ENCODE measurements around the gene NOM1. TPM values are rescaled to one million over a fixed set of nuclear protein-coding genes. Genes with fewer than 3 reads are reported as not detected.
A peak's percentile ranks its signal among the peaks of the same experiment; 100 is the strongest.
"Not testable (repeated sequence)": the region's sequence is repeated elsewhere in the genome, so short reads cannot be mapped to it uniquely, and the experiment has no call there.

The NOM1 gene, protein sequence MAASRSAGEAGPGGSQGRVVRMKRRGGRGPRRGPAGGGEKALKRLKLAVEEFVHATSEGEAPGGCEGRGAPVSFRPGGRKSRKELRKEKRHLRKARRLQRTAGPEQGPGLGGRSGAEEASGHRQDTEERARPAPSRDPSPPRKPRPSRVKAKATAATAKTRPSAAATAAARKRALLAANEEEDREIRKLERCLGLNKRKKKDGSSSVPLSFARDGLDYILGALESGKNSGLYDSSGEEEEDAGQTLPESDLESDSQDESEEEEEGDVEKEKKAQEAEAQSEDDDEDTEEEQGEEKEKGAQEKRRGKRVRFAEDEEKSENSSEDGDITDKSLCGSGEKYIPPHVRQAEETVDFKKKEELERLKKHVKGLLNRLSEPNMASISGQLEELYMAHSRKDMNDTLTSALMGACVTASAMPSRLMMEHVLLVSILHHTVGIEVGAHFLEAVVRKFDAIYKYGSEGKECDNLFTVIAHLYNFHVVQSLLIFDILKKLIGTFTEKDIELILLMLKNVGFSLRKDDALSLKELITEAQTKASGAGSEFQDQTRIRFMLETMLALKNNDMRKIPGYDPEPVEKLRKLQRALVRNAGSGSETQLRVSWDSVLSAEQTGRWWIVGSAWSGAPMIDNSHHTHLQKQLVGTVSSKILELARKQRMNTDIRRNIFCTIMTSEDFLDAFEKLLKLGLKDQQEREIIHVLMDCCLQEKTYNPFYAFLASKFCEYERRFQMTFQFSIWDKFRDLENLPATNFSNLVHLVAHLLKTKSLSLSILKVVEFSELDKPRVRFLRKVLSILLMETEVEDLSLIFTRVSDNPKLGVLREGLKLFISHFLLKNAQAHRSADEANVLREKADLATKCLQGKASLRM
- total RNA-seq: 14.0 and 18.1 TPM in 2 replicates

GRCh38 chr7:156949541-156950380, at the start of gene NOM1:
Gene NOM1, plus strand, starts transcription at chr7:156949712. Its CDS starts 26 bp downstream, at chr7:156949738.
- peak; percentile 55 to 81 for DNase-seq (ENCODE audit: low read depth in 2 of 2)

DNA sequence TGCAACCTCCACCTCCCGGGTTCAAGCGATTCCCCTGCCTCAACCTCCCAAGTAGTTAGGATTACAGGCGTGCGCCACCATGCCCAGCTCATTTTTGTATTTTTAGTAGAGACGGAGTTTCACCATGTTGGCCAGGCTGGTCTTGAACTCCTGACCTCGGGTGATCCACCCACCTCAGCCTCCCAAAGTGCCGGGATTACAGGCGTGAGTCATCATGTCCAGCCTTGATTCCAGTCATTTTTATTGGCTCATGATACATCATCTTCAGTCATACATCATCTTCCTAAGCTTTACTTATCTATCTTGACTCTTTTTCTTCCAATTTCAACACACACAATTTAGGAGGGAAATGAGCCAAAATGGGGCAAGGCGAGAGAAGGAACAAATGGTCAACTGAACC, 49.4 kb upstream of the NOM1 start:
- DNase-seq (ENCODE audit: low read depth in 2 of 2): not testable (repeated sequence)

DNA sequence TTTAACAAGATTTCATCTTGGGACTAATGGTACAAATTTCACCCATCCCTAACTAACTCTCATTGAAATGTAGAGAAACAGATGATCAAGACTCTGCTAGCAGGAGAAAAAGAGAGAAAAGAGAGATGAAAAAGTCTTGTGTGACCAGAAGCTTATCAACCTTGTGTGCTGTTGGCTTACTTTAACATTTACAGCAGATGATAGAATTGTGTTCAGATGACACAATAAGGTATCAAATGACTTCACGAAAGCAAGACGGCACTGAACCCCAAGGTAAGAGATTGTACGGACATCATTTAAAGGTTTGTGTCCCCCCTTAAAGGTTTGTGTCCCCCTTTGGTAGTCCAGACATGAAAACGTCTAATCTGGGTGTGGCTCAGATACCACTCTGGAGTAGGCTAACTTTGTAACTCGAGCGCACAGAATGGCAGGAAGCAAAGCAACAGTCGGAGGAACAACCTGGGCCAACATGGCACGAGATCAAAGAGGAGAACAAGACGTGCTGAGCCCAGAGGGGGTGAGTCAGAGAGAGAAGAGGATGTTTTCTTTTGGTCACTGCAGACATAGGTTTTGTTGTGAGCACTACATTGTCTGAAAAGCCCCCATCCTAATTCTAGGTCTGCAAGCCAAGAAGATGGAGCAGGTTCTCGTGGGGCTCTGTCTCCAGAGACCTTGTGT, 46.1 kb upstream of the NOM1 start:
- DNase-seq (ENCODE audit: low read depth in 2 of 2): peak in 1 of 2 donors; percentile 96

- peak; percentile 53 to 61 for DNase-seq (ENCODE audit: low read depth in 2 of 2)
These were observed 43.3 kb upstream of the NOM1 start for GRCh38 chr7:156906200-156906649.

DNA sequence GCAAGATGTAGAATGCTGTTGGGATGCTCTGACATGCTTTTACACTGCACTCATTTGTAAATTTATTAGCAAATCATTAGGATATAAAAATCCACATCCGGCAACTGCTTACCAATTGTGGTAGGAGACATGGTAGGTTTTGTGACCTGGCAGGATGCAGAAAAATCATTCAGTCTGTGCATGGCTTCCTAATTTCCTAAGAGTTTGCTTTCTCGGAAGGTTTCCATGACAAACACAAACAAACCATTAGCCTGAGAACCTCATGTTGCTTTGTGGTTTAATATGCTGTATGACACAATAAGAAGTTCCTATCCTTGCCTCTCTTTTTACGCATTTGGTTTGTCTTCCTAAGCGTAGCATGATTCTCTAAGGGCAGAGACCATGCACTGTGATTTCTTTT, 41.9 kb upstream of the NOM1 start:
- DNase-seq (ENCODE audit: low read depth in 2 of 2): peak in 1 of 2 donors; percentile 73

DNA sequence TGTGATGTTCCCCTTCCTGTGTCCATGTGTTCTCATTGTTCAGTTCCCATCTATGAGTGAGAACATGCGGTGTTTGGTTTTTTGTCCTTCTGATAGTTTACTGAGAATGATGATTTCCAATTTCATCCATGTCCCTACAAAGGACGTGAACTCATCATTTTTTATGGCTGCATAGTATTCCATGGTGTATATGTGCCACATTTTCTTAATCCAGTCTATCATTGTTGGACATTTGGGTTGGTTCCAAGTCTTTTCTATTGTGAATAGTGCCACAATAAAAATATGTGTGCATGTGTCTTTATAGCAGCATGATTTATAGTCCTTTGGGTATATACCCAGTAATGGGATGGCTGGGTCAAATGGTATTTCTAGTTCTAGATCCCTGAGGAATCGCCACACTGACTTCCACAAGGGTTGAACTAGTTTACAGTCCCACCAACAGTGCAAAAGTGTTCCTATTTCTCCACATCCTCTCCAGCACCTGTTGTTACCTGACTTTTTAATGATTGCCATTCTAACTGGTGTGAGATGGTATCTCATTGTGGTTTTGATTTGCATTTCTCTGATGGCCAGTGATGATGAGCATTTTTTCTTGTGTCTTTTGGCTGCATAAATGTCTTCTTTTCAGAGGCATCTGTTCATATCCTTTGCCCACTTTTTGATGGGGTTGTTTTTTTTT, 39.8 kb upstream of the NOM1 start:
- not testable (repeated sequence) for DNase-seq (ENCODE audit: low read depth in 2 of 2)

GRCh38 chr7:156918635-156919034, 30.9 kb upstream of the NOM1 start:
- DNase-seq (ENCODE audit: low read depth in 2 of 2): no peak

DNA sequence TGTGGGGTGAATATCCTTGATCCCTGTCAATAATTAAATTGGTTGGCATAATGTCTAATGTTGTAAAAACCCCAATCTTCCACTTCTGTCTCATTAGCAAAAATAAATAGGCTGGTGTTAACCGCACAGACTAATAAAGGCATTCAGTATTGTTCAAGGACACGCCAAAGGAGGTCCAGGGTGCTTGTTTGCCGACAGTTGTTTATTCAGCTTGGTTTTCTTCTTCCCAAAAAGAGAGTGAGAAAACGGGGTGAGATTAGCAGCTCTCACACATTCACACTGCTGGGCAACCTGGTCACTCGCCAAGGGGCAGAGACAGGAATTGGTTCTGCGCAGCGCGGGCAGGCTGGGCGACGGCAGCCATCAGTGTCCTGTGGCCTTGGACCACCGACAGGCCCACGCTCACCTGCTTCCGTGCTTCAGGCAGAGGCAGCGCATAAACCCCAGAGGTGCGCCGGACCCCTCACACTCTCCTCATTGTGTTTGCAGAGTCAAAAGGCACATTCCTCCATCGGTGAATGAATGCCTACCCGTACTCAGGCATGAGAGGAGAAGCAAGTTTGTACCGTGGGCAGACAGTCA, 30.3 kb upstream of the NOM1 start:
- no peak for DNase-seq (ENCODE audit: low read depth in 2 of 2)

DNA sequence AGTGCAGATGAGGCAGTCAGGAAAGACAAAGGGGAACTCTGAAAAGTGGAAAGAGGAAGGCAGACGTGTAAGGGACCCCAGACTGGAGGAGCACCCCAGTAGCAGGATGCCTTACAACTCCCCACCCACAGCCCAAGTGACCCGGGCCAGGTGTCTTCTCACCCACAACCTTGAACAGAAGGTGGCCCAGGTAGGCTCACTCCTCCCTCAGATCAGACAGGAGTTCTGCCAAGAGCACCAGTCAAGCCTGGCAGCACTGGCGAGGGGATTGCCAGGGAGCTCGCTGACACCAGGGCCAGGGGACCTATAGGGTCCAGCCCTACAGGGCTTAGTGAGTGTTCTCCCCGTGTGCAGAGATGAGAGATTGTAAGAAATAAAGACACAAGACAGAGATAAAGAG, 29.4 kb upstream of the NOM1 start:
- DNase-seq (ENCODE audit: low read depth in 2 of 2): no peak

- DNase-seq (ENCODE audit: low read depth in 2 of 2): not testable (repeated sequence)
These were observed 28.8 kb upstream of the NOM1 start for GRCh38 chr7:156920487-156921373.

DNA sequence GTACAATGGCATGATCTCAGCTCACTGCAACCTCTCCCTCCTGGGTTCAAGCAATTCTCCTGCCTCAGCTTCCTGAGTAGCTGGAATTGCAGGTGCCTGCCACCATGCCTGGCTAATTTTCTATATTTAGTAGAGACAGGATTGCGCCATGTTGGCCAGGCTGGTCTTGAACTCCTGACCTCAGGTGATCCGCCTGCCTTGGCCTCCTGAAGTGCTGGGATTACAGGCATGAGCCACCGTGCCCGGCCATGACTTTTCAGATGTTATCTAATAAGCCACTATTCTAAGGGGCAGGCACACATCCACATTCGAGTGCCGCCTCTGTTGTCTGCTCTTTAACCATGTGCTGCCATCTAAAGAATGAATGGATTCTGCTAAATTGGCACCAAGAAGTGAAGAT, 27.2 kb upstream of the NOM1 start:
- not testable (repeated sequence) for DNase-seq (ENCODE audit: low read depth in 2 of 2)

DNA sequence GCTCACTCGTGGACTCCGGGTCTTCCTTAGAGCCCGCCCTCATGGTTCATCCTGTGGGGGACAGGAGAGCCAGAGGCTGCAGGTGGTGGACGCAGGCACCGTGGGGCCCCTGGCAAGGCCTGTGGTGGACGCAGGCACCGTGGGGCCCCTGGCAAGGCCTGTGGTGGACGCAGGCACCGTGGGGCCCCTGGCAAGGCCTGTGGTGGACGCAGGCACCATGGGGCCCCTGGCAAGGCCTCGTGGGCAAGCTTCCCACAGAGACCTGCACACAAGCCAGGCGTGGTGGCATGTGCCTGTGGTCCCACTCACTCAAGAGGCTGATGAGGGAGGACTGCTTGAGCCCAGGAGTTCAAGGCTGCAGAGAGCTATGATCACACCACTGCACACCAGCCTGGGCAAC, 23.7 kb upstream of the NOM1 start:
- DNase-seq (ENCODE audit: low read depth in 2 of 2): not testable (repeated sequence)

GRCh38 chr7:156927571-156928405, 21.7 kb upstream of the NOM1 start:
- DNase-seq (ENCODE audit: low read depth in 2 of 2): peak in 1 of 2 donors; percentile 98

- DNase-seq (ENCODE audit: low read depth in 2 of 2): no peak
These were observed 21.1 kb upstream of the NOM1 start for GRCh38 chr7:156928406-156928747.

DNA sequence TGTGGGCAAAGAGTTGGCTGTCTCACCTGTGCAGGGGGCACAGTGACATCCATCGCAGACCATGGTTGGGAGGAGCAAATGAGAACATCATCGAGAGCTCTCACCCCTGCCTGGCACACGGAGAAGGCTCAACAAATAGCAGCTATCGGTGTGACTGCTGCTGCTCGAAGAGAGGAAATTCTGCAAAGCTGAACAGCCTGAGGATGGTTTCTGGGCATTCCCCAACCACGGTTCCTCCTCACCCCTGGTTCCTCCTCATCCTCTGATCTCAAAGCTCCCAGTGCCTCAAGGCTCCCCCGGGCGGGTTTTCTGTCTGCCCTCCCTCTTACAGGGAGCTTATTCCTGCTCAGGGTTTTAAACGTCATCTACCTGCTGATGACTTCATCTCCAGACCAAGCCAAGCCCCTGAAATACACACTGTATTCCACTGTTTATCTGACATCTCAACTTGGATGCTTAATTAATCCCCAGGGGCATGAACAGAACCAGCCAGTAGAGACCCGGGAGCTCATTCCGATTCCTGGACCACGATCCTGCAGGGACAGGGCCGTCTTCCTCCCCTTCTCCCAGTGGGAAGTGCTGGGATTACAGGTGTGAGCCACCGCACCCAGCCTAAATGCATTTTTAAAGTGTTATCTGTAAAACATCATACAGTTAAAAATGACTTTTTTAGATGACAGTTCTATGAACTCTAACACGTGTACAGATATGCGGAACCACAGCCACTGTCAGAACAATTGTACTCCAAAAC, 19.5 kb upstream of the NOM1 start:
- no peak for DNase-seq (ENCODE audit: low read depth in 2 of 2)

DNA sequence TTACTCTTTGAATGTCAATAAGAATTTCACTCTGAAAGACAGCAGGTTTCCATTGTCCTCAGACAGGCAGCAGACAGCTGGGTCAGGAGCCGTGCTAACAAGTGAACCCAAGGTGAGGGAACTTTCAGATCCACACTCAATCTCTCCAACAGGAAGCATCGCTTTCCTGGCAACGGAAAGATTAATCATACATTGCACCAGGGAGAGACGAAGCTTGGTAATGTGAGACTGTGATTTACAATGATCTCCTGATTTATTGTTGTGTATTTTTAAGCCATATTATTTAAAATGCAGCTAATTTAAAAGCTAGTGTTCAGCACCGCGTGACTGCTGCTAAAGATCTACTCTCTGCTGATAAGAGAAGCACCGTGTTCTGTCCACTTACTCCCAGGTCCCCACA, 17.5 kb upstream of the NOM1 start:
- peak; percentile 93 to 99 for DNase-seq (ENCODE audit: low read depth in 2 of 2)

- DNase-seq (ENCODE audit: low read depth in 2 of 2): no peak
These were observed 14.3 kb upstream of the NOM1 start for GRCh38 chr7:156935250-156935649.

All from dermis microvascular lymphatic vessel endothelial cell (primary cell).